Trophoblast cell (in vitro differentiated cells and primary cell): Measurements from ENCODE around the gene CEBPG.

Experiments used
- DNase-seq, 2 donors: peaks; one replicate each; pipeline ENCODE4 v3.0.0-alpha.2; 2016
- H2AFZ ChIP-seq: 2 replicates; pipeline ENCODE4 v1.6.1; 2013; ENCODE audit warnings: low read length, moderate library complexity, mild to moderate bottlenecking; ENCODE audit not compliant: insufficient read depth, poor library complexity
- H2AK5ac ChIP-seq: 2 replicates; pipeline ENCODE4 v1.6.1; 2013; ENCODE audit warnings: mild to moderate bottlenecking, low read length
- H2BK120ac ChIP-seq: 2 replicates; pipeline ENCODE4 v1.6.1; 2013; ENCODE audit warnings: low read length, mild to moderate bottlenecking, moderate library complexity; ENCODE audit not compliant: insufficient read depth, poor library complexity
- H2BK12ac ChIP-seq: 2 replicates; pipeline ENCODE4 v1.6.1; 2013; ENCODE audit warnings: mild to moderate bottlenecking, low read length, moderate library complexity
- H2BK5ac ChIP-seq: 2 replicates; pipeline ENCODE4 v1.6.1; 2013; ENCODE audit warnings: low read length, low read depth, moderate library complexity, mild to moderate bottlenecking; ENCODE audit not compliant: poor library complexity
- H3K14ac ChIP-seq: 2 replicates; pipeline ENCODE4 v1.6.1; 2013; ENCODE audit warnings: mild to moderate bottlenecking, low read length
- H3K18ac ChIP-seq: 2 replicates; pipeline ENCODE4 v1.6.1; 2013; ENCODE audit warnings: mild to moderate bottlenecking, low read length
- H3K23ac ChIP-seq: 2 replicates; pipeline ENCODE4 v1.6.1; 2013; ENCODE audit warnings: low read length
- H3K27ac ChIP-seq: 2 replicates; pipeline ENCODE4 v1.5.1; 2013; ENCODE audit warnings: low read depth, mild to moderate bottlenecking, inconsistent platforms, low read length, moderate library complexity
- H3K27me3 ChIP-seq: 2 replicates; pipeline ENCODE4 v1.6.1; 2013; ENCODE audit warnings: inconsistent platforms, mild to moderate bottlenecking, low read length, moderate library complexity; ENCODE audit not compliant: insufficient read depth
- H3K36me3 ChIP-seq, 2 experiments: 1 replicate in 1 of 2; 2 replicates in 1 of 2; pipeline ENCODE4 v1.6.1; 2013; ENCODE audit warnings: low read length in 2 of 2, mild to moderate bottlenecking in 2 of 2, moderate library complexity in 1 of 2; ENCODE audit not compliant: insufficient read depth in 2 of 2, control insufficient read depth in 1 of 2
- H3K4ac ChIP-seq: 2 replicates; pipeline ENCODE4 v1.6.1; 2013; ENCODE audit warnings: low read depth, mild to moderate bottlenecking, low read length, moderate library complexity
- H3K4me1 ChIP-seq, 2 experiments: 1 replicate in 1 of 2; 2 replicates in 1 of 2; pipeline ENCODE4 v1.6.1; 2013; ENCODE audit warnings: low read length in 2 of 2, mild to moderate bottlenecking in 2 of 2, moderate library complexity in 1 of 2; ENCODE audit not compliant: insufficient read depth in 2 of 2, control insufficient read depth in 1 of 2
- H3K4me2 ChIP-seq: 2 replicates; pipeline ENCODE4 v1.6.1; 2013; ENCODE audit warnings: inconsistent platforms, mild to moderate bottlenecking, low read length, moderate library complexity
- H3K4me3 ChIP-seq: 2 replicates; pipeline ENCODE4 v1.5.1; 2013; ENCODE audit warnings: mild to moderate bottlenecking, low read depth, low read length, inconsistent platforms
- H3K79me1 ChIP-seq: one replicate; pipeline ENCODE4 v1.6.1; 2013; ENCODE audit warnings: low read length
- H3K79me2 ChIP-seq: 2 replicates; pipeline ENCODE4 v1.6.1; 2013; ENCODE audit warnings: low read length, mild to moderate bottlenecking; ENCODE audit not compliant: control insufficient read depth, insufficient read depth, poor library complexity
- H3K9ac ChIP-seq: 2 replicates; pipeline ENCODE4 v1.6.1; 2013; ENCODE audit warnings: mild to moderate bottlenecking, low read length
- H3K9me3 ChIP-seq: 2 replicates; pipeline ENCODE4 v1.6.1; 2013; ENCODE audit warnings: low read depth, mild to moderate bottlenecking, control low read depth, inconsistent platforms, low read length; ENCODE audit not compliant: insufficient read depth
- H4K12ac ChIP-seq: 2 replicates; pipeline ENCODE4 v1.6.1; 2013; ENCODE audit warnings: low read depth, mild to moderate bottlenecking, low read length, moderate library complexity
- H4K8ac ChIP-seq: 2 replicates; pipeline ENCODE4 v1.6.1; 2013; ENCODE audit warnings: low read depth, mild to moderate bottlenecking, low read length, moderate library complexity
- H4K91ac ChIP-seq: one replicate; pipeline ENCODE4 v1.6.1; 2013; ENCODE audit warnings: low read depth, mild to moderate bottlenecking, low read length, moderate library complexity
- WGBS: extraction: QIAGEN DNeasy Blood & Tissue Kit; methylation state at CpG from one replicate; pipeline ENCODE4 v1.1.7; 2013; ENCODE audit warnings: missing lambda C conversion rate; ENCODE audit not compliant: insufficient read length, insufficient coverage; ENCODE audit errors: extremely low coverage; 5-methylcytosine and 5-hydroxymethylcytosine counted together

CEBPG gene

GRCh38 chr19:33412601-33413425 is 39.3 kb downstream of the CEBPG start:
- peak overlapping the region; percentile 26 for H3K4me3 ChIP-seq
- no peaks in the 10 kb centered on the region for H3K27me3 ChIP-seq
- no peak overlapping the region for H3K4ac ChIP-seq
- no peak overlapping the region for H3K23ac ChIP-seq
- H4K91ac ChIP-seq: no peak overlapping the region
- no peak overlapping the region for H2BK120ac ChIP-seq
- H3K9me3 ChIP-seq: peaks cover 3% of the 10 kb centered on the region
- no peaks in the 10 kb centered on the region for H3K79me1 ChIP-seq
- H2AK5ac ChIP-seq: no peak overlapping the region
- no peak overlapping the region for H4K12ac ChIP-seq
- H2AFZ ChIP-seq: no peak overlapping the region
- H3K4me1 ChIP-seq: no peaks in the 10 kb centered on the region
- no peak overlapping the region for H3K9ac ChIP-seq
- H3K4me2 ChIP-seq: no peak overlapping the region
- no peaks in the 10 kb centered on the region for H3K79me2 ChIP-seq
- H3K36me3 ChIP-seq: peaks cover 0 to 4% of the 10 kb centered on the region in 2 experiments
- no peak overlapping the region for H3K18ac ChIP-seq
- WGBS: no CpG with 5 or more reads among the region's 18 CpGs
- H3K14ac ChIP-seq: no peak overlapping the region
- H2BK12ac ChIP-seq: no peak overlapping the region
- no peak for DNase-seq
- H4K8ac ChIP-seq: no peak overlapping the region
- no peak overlapping the region for H2BK5ac ChIP-seq
- no peak overlapping the region for H3K27ac ChIP-seq

GRCh38 chr19:33413426-33413725 is 39.9 kb downstream of the CEBPG start:
- H3K18ac ChIP-seq: no peak overlapping the region
- H3K36me3 ChIP-seq: peaks cover 0 to 4% of the 10 kb centered on the region in 2 experiments
- WGBS: no CpG with 5 or more reads among the region's 13 CpGs
- no peak overlapping the region for H4K8ac ChIP-seq
- no peak overlapping the region for H3K4me2 ChIP-seq
- H3K27ac ChIP-seq: no peak overlapping the region
- H3K14ac ChIP-seq: no peak overlapping the region
- no peak overlapping the region for H3K23ac ChIP-seq
- DNase-seq: no peak
- H3K9ac ChIP-seq: no peak overlapping the region
- no peak overlapping the region for H4K12ac ChIP-seq
- H3K4me3 ChIP-seq: no peak overlapping the region
- H3K27me3 ChIP-seq: no peaks in the 10 kb centered on the region
- H3K9me3 ChIP-seq: peaks cover 3% of the 10 kb centered on the region
- H4K91ac ChIP-seq: no peak overlapping the region
- H2BK12ac ChIP-seq: no peak overlapping the region
- H2BK5ac ChIP-seq: no peak overlapping the region
- H3K79me1 ChIP-seq: no peaks in the 10 kb centered on the region
- H2AFZ ChIP-seq: no peak overlapping the region
- H2AK5ac ChIP-seq: no peak overlapping the region
- H3K4ac ChIP-seq: no peak overlapping the region
- no peaks in the 10 kb centered on the region for H3K79me2 ChIP-seq
- no peaks in the 10 kb centered on the region for H3K4me1 ChIP-seq
- H2BK120ac ChIP-seq: no peak overlapping the region

- no peak overlapping the region for H3K18ac ChIP-seq
- H3K4ac ChIP-seq: no peak overlapping the region
- no peaks in the 10 kb centered on the region for H3K79me2 ChIP-seq
- no peak overlapping the region for H4K8ac ChIP-seq
- peaks cover 3% of the 10 kb centered on the region for H3K9me3 ChIP-seq
- H3K79me1 ChIP-seq: no peaks in the 10 kb centered on the region
- H2AFZ ChIP-seq: no peak overlapping the region
- H2AK5ac ChIP-seq: no peak overlapping the region
- no peak overlapping the region for H3K9ac ChIP-seq
- H4K91ac ChIP-seq: no peak overlapping the region
- H3K27me3 ChIP-seq: no peaks in the 10 kb centered on the region
- no peak overlapping the region for H4K12ac ChIP-seq
- no peak overlapping the region for H2BK5ac ChIP-seq
- H2BK120ac ChIP-seq: no peak overlapping the region
- no peaks in the 10 kb centered on the region for H3K4me1 ChIP-seq
- H3K4me2 ChIP-seq: no peak overlapping the region
- no peak overlapping the region for H2BK12ac ChIP-seq
- WGBS: no CpG with 5 or more reads among the region's 25 CpGs
- H3K27ac ChIP-seq: no peak overlapping the region
- peaks cover 0 to 4% of the 10 kb centered on the region in 2 experiments for H3K36me3 ChIP-seq
- H3K4me3 ChIP-seq: no peak overlapping the region
- no peak for DNase-seq
- no peak overlapping the region for H3K14ac ChIP-seq
- no peak overlapping the region for H3K23ac ChIP-seq
These were observed 40.6 kb downstream of the CEBPG start for GRCh38 chr19:33413868-33414666.

- Histone ChIP-seq H3K79me2 (no peaks in the 10 kb centered on the region), H4K91ac (no peak overlapping the region), H3K27ac (no peak overlapping the region), H2AK5ac (no peak overlapping the region), H3K23ac (no peak overlapping the region), H3K27me3 (no peaks in the 10 kb centered on the region), H2BK12ac (no peak overlapping the region), H3K4me2 (no peak overlapping the region), H3K18ac (no peak overlapping the region), H2BK120ac (no peak overlapping the region), H3K79me1 (no peaks in the 10 kb centered on the region), H4K8ac (no peak overlapping the region), H2AFZ (no peak overlapping the region), H3K9me3 (peaks cover 3% of the 10 kb centered on the region), H3K9ac (no peak overlapping the region), H3K4me3 (no peak overlapping the region), H4K12ac (no peak overlapping the region), H3K14ac (no peak overlapping the region), H2BK5ac (no peak overlapping the region), H3K4me1 (no peaks in the 10 kb centered on the region), H3K4ac (no peak overlapping the region), H3K36me3 (peaks cover 0 to 4% of the 10 kb centered on the region in 2 experiments)
- WGBS: no CpG with 5 or more reads among the region's 32 CpGs
- DNase-seq: no peak
These were observed 41.4 kb downstream of the CEBPG start for GRCh38 chr19:33414667-33415605.
